Loucy (cell line): ENCODE results near the gene GREB1.

Experiments used
- H2AFZ ChIP-seq: fragments of 200-600 bp; sonication (generic); 2 replicates; pipeline ENCODE4 v1.6.0; 2016; ENCODE audit warnings: antibody characterized with exemption, mild to moderate bottlenecking, low read length, moderate library complexity
- H3F3A ChIP-seq: fragments of 200-600 bp; 2 replicates; pipeline ENCODE4 v1.6.0; 2016; ENCODE audit warnings: antibody characterized with exemption, low read depth, mild to moderate bottlenecking
- H3K27me3 ChIP-seq: fragments of 200-600 bp; sonication (generic); 2 replicates; pipeline ENCODE4 v1.6.1; 2014; ENCODE audit warnings: low read length, mild to moderate bottlenecking; ENCODE audit not compliant: insufficient read depth, poor library complexity, severe bottlenecking
- H3K36me3 ChIP-seq: fragments of 200-600 bp; sonication (generic); 2 replicates; pipeline ENCODE4 v1.6.1; 2016; ENCODE audit warnings: low read length; ENCODE audit not compliant: insufficient read depth
- H3K4me1 ChIP-seq: fragments of 200-600 bp; sonication (generic); 2 replicates; pipeline ENCODE4 v1.5.1; 2014; ENCODE audit warnings: low read length, mild to moderate bottlenecking; ENCODE audit not compliant: insufficient read depth, poor library complexity, severe bottlenecking
- H3K4me2 ChIP-seq: fragments of 200-600 bp; sonication (generic); 2 replicates; pipeline ENCODE4 v1.6.0; 2014; ENCODE audit warnings: antibody characterized with exemption, low read length, low read depth, mild to moderate bottlenecking; ENCODE audit not compliant: poor library complexity, severe bottlenecking
- H3K4me3 ChIP-seq: fragments of 200-600 bp; sonication (generic); 2 replicates; pipeline ENCODE4 v1.5.1; 2014; ENCODE audit warnings: low read length, mild to moderate bottlenecking, mixed read lengths; ENCODE audit not compliant: poor library complexity, severe bottlenecking
- H3K79me2 ChIP-seq: fragments of 200-600 bp; sonication (generic); 2 replicates; pipeline ENCODE4 v1.6.1; 2014; ENCODE audit warnings: low read length; ENCODE audit not compliant: insufficient read depth
- H3K9ac ChIP-seq: fragments of 200-600 bp; sonication (generic); 2 replicates; pipeline ENCODE4 v1.6.0; 2014; ENCODE audit warnings: mild to moderate bottlenecking, low read depth, low read length, moderate library complexity; ENCODE audit not compliant: poor library complexity, severe bottlenecking
- H3K9me2 ChIP-seq: fragments of 200-600 bp; sonication (generic); replicated peaks from 2 replicates; pipeline ENCODE4 v1.6.1; 2016; ENCODE audit warnings: low read depth, low read length, mixed read lengths
- H3K9me3 ChIP-seq: fragments of 200-600 bp; sonication (generic); 2 replicates; pipeline ENCODE4 v1.6.1; 2014; ENCODE audit warnings: mild to moderate bottlenecking, antibody characterized with exemption, low read length, low read depth; ENCODE audit not compliant: insufficient read depth
- H4K20me1 ChIP-seq: fragments of 200-600 bp; sonication (generic); 2 replicates; pipeline ENCODE4 v1.6.0; 2014; ENCODE audit warnings: antibody characterized with exemption, low read length, mild to moderate bottlenecking; ENCODE audit not compliant: insufficient read depth, poor library complexity, severe bottlenecking
- EZH2phosphoT487 ChIP-seq: fragments of 200-600 bp; IDR thresholded peaks from 2 replicates; pipeline ENCODE4 v1.6.1; 2018; ENCODE audit warnings: antibody characterized with exemption, mild to moderate bottlenecking, moderate library complexity, borderline replicate concordance
- TF ChIP-seq, protein P1 (sequence below): fragments of 200-600 bp; sonication (generic); conservative IDR thresholded peaks from 2 replicates; pipeline ENCODE4 v1.5.1; 2014; ENCODE audit warnings: mild to moderate bottlenecking, antibody characterized with exemption, low read length

The GREB1 gene

DNA sequence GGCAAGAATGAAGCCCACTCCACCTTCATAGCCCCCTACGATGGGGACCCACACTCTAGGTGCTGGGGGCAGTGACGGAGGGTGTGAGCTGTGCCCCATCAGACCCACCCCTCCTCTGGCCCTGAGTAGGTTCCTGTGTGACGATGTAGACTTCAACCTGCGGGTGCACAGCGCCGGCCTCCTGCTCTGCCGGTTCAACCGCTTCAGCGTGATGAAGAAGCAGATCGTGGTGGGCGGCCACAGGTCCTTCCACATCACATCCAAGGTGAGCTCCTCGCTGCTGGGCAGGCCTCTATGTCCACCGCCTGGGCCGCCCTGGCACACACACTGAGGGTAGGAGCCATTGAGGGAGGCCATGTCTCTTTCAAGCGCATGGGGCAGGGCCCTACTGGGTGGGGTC, 101.3 kb downstream of the GREB1 start:
- no peak overlapping the region for H2AFZ ChIP-seq
- H3K9ac ChIP-seq, result no peak overlapping the region
- no peaks in the 10 kb centered on the region for H3K36me3 ChIP-seq
- H3K79me2 ChIP-seq, result no peaks in the 10 kb centered on the region
- TF ChIP-seq EZH2phosphoT487, result no peak
- TF ChIP-seq, protein P1, sequence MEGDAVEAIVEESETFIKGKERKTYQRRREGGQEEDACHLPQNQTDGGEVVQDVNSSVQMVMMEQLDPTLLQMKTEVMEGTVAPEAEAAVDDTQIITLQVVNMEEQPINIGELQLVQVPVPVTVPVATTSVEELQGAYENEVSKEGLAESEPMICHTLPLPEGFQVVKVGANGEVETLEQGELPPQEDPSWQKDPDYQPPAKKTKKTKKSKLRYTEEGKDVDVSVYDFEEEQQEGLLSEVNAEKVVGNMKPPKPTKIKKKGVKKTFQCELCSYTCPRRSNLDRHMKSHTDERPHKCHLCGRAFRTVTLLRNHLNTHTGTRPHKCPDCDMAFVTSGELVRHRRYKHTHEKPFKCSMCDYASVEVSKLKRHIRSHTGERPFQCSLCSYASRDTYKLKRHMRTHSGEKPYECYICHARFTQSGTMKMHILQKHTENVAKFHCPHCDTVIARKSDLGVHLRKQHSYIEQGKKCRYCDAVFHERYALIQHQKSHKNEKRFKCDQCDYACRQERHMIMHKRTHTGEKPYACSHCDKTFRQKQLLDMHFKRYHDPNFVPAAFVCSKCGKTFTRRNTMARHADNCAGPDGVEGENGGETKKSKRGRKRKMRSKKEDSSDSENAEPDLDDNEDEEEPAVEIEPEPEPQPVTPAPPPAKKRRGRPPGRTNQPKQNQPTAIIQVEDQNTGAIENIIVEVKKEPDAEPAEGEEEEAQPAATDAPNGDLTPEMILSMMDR, result no peak
- no peaks in the 10 kb centered on the region for H3K9me3 ChIP-seq
- H3K9me2 ChIP-seq, result no peaks in the 10 kb centered on the region
- H4K20me1 ChIP-seq, result no peaks in the 10 kb centered on the region
- no peak overlapping the region for H3K4me3 ChIP-seq
- H3K27me3 ChIP-seq, result no peaks in the 10 kb centered on the region
- no peaks in the 10 kb centered on the region for H3K4me1 ChIP-seq
- no peaks in the 10 kb centered on the region for H3F3A ChIP-seq
- H3K4me2 ChIP-seq, result no peak overlapping the region

DNA sequence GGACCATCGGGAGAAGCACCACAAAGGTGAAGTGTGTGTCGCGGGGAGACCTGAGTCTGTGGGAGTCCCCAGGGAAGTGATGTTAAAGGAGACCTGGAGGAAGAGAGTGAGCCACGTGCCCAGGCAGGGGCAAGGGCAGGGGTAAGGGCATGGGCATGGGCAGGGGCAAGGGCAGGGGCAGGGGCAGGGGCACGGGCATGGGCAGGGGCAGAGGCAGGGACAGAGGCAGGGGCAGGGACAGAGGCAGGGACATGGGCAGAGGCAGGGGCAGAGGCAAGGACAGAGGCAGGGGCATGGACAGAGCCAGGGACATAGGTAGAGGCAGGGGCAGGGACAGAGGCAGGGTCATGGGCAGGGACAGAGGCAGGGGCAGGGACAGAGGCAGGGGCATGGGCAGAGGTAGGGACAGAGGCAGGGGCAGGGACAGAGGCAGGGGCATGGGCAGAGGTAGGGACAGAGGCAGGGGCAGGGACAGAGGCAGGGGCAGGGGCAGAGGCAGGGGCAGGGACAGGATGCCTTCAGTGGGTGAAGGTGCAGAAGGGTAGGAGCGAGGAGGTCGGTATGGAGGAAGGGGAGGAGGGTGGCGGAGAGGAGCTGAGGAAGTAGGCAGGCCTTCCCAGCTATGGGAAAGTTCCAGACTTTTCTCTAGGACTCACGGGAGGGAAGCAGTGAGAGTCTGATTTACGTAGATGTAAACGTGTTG, 102.9 kb downstream of the GREB1 start:
- H3K79me2 ChIP-seq, result no peaks in the 10 kb centered on the region
- no peaks in the 10 kb centered on the region for H4K20me1 ChIP-seq
- H3K36me3 ChIP-seq, result no peaks in the 10 kb centered on the region
- no peaks in the 10 kb centered on the region for H3K4me1 ChIP-seq
- H3K9ac ChIP-seq, result no peak overlapping the region
- no peak overlapping the region for H2AFZ ChIP-seq
- TF ChIP-seq, protein P1, result no peak
- no peaks in the 10 kb centered on the region for H3K9me3 ChIP-seq
- H3K4me3 ChIP-seq, result no peak overlapping the region
- H3F3A ChIP-seq, result no peaks in the 10 kb centered on the region
- H3K9me2 ChIP-seq, result no peaks in the 10 kb centered on the region
- H3K27me3 ChIP-seq, result no peaks in the 10 kb centered on the region
- H3K4me2 ChIP-seq, result no peak overlapping the region

DNA sequence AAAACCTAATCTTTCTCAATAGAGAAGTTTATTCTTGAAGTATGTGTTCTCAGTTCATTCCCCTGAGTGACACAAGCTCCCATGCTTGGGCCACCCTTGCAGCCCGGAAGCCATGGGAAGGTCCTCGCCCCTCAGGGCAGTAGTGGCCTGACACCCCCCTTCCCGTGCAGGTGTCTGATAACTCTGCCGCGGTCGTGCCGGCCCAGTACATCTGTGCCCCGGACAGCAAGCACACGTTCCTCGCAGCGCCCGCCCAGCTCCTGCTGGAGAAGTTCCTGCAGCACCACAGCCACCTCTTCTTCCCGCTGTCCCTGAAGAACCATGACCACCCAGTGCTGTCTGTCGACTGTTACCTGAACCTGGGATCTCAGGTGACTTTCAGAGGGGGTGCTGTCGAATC, 103.7 kb downstream of the GREB1 start:
- no peak overlapping the region for H3K4me2 ChIP-seq

More for the DNA sequence above, 103.7 kb downstream of the GREB1 start:
- H3K79me2 ChIP-seq, result no peaks in the 10 kb centered on the region
- no peaks in the 10 kb centered on the region for H3K9me2 ChIP-seq
- H3F3A ChIP-seq, result no peaks in the 10 kb centered on the region
- no peaks in the 10 kb centered on the region for H4K20me1 ChIP-seq
- H3K4me3 ChIP-seq, result no peak overlapping the region
- no peaks in the 10 kb centered on the region for H3K36me3 ChIP-seq
- no peaks in the 10 kb centered on the region for H3K9me3 ChIP-seq
- H2AFZ ChIP-seq, result no peak overlapping the region
- TF ChIP-seq EZH2phosphoT487, result no peak
- TF ChIP-seq, protein P1, result no peak
- H3K9ac ChIP-seq, result no peak overlapping the region
- H3K27me3 ChIP-seq, result no peaks in the 10 kb centered on the region
- no peaks in the 10 kb centered on the region for H3K4me1 ChIP-seq
